GM21717 (cell line): ENCODE data around the gene FRMD4A.

Experiments
- ATAC-seq: cut with Tn5 transposase; IDR thresholded peaks from one replicate; pipeline ENCODE4 v1.9.1; 2021; ENCODE audit warnings: mild to moderate bottlenecking, moderate library complexity; ENCODE audit not compliant: unreplicated experiment

The FRMD4A gene

GRCh38 chr10:14330388-14331061, at the start of gene FRMD4A:
Gene FRMD4A, minus strand, starts transcription at chr10:14330924.
- ATAC-seq: no peak

- ATAC-seq: no peak
Observed at GRCh38 chr10:14379556-14380280, 49.0 kb upstream of the FRMD4A start.

- ATAC-seq: no peak
Observed at GRCh38 chr10:14378387-14378960, 47.8 kb upstream of the FRMD4A start.

GRCh38 chr10:14377591-14378175, 47.0 kb upstream of the FRMD4A start:
- ATAC-seq: no peak

- no peak for ATAC-seq
Observed at GRCh38 chr10:14374745-14375445, 44.2 kb upstream of the FRMD4A start.

- no peak for ATAC-seq
Observed at GRCh38 chr10:14372606-14373005, 41.9 kb upstream of the FRMD4A start.

GRCh38 chr10:14371581-14371980, 40.9 kb upstream of the FRMD4A start:
- ATAC-seq: no peak

GRCh38 chr10:14370894-14371293, 40.2 kb upstream of the FRMD4A start:
- no peak for ATAC-seq

GRCh38 chr10:14369906-14370305, 39.2 kb upstream of the FRMD4A start:
- ATAC-seq: no peak

GRCh38 chr10:14366760-14367159, 36.0 kb upstream of the FRMD4A start:
- no peak for ATAC-seq

GRCh38 chr10:14365266-14365665, 34.5 kb upstream of the FRMD4A start:
- no peak for ATAC-seq

GRCh38 chr10:14362104-14362503, 31.4 kb upstream of the FRMD4A start:
- no peak for ATAC-seq

- ATAC-seq: no peak
Observed at GRCh38 chr10:14360961-14361360, 30.2 kb upstream of the FRMD4A start.

- no peak for ATAC-seq
Observed at GRCh38 chr10:14360515-14360914, 29.8 kb upstream of the FRMD4A start.

GRCh38 chr10:14358886-14359573, 28.3 kb upstream of the FRMD4A start:
- no peak for ATAC-seq

GRCh38 chr10:14356921-14357320, 26.2 kb upstream of the FRMD4A start:
- ATAC-seq: no peak

GRCh38 chr10:14355750-14356149, 25.0 kb upstream of the FRMD4A start:
- no peak for ATAC-seq

- ATAC-seq: no peak
Observed at GRCh38 chr10:14353291-14353913, 22.7 kb upstream of the FRMD4A start.

GRCh38 chr10:14350006-14350405, 19.3 kb upstream of the FRMD4A start:
- no peak for ATAC-seq

GRCh38 chr10:14349081-14349480, 18.4 kb upstream of the FRMD4A start:
- no peak for ATAC-seq
